Astrocyte (in vitro differentiated cells and primary cell): ENCODE results near the gene AGPAT3.

Source experiments
- CTCF ChIP-seq: IDR thresholded peaks from 2 replicates; pipeline ENCODE4 v1.5.1; 2011; ENCODE audit warnings: low read depth, mild to moderate bottlenecking, inconsistent platforms, low read length, moderate library complexity; ENCODE audit not compliant: insufficient read depth
- EZH2 ChIP-seq: IDR thresholded peaks from 2 replicates; pipeline ENCODE4 v1.6.1; 2012; ENCODE audit warnings: mild to moderate bottlenecking, low read length, inconsistent platforms; ENCODE audit not compliant: insufficient read depth

- TF ChIP-seq CTCF (no peak), EZH2 (no peak)
These were observed 30.2 kb downstream of the AGPAT3 start for GRCh38 chr21:43895196-43895595.
